Measurements from ENCODE around the gene KLHL25. TPM values are rescaled to one million over a fixed set of nuclear protein-coding genes. Genes with fewer than 3 reads are reported as not detected.

The KLHL25 gene
- total and polyA plus RNA-seq, 2 of the 13 experiments (the other 11 are each of a cell fraction or from before 2014, with no cell fraction given): 3.7 to 8.2 TPM

DNA sequence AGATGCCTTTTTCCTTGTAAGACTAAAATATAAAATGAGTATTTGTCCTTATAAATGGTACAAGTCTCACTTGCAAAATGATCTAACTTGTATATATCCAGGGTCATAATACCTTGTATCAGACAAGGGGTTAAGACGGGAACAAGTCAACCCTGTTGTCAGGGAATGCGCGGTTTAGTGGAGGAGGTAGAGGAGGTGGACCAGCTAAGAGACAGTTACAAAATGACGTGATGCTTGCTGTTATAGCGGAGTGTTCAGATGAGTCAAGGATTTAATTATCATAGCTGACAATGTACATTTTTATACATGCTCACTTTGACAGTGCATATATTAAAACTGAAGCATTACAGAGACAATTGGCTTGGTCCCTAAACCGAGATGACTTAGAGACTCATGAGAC lies 26.8 kb upstream of the KLHL25 start (continued):
- TF ChIP-seq NFKBIZ (CRISPR knock-in tag; IDR thresholded peaks at IDR 0.05) (no peak), ZNF766 (CRISPR knock-in tag; IDR thresholded peaks at IDR 0.05; ENCODE audit: borderline replicate concordance) (no peak), ZNF296 (CRISPR knock-in tag; conservative IDR thresholded peaks at IDR 0.05) (no peak)
- TF ChIP-seq, protein P1, sequence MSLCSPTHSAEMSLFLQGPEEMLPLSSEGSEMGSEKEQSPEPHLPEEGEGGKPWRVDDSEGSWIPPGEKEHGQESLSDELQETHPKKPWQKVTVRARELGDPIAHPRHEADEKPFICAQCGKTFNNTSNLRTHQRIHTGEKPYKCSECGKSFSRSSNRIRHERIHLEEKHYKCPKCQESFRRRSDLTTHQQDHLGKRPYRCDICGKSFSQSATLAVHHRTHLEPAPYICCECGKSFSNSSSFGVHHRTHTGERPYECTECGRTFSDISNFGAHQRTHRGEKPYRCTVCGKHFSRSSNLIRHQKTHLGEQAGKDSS (CRISPR knock-in tag; IDR thresholded peaks at IDR 0.05; ENCODE audit: borderline replicate concordance, low read depth): no peak

DNA sequence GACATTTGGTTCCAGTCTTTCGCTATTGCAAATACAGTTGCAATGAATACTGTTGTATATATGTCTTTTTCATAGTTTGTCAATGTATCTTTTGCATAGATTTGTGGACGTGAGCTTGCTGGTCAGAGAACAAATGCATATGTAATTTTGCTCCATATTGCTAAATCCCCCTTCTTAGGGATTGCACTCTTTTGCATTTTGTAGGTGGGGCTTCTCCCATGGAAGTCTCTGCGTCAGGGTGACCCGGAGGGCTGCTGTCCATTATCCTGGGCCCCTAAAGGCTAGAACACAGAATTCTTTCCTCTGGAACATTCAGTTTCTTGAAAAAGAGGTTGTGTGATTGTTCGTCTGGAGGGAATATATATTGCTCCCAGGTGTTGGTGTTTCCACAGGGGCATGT lies 25.2 kb upstream of the KLHL25 start:
- ChIA-PET POLR2A (no interaction called here), CTCF (ENCODE audit: low intra/inter-chr PET ratio, low total read pairs) (no interaction called here)
- Histone ChIP-seq H3K9ac (ENCODE audit: insufficient read depth, low read depth, low read length) (no peak overlapping the region), H4K20me1 (ENCODE audit: insufficient read depth, low read length) (no peaks in the 10 kb centered on the region), H3K4me3 (replicated peaks in 1 of 3; ENCODE audit: insufficient read depth in 1 of 3, low read depth in 2 of 3, low read length in 3 of 3) (no peak overlapping the region), H3K4me1 (ENCODE audit: insufficient read depth, low read length) (no peaks in the 10 kb centered on the region), H3K27ac (ENCODE audit: extremely low read length, insufficient read depth, low read length) (no peak overlapping the region), H3K4me2 (ENCODE audit: low read depth, low read length) (no peak overlapping the region), H3K27me3 (ENCODE audit: control insufficient read depth in 1 of 2, insufficient read depth in 2 of 2, low read length in 2 of 2) (no peaks in the 10 kb centered on the region; a peak in 1 of 5 replicates), H3K36me3 (replicated peaks in 1 of 2; ENCODE audit: control insufficient read depth in 1 of 2, insufficient read depth in 2 of 2, low read length in 2 of 2) (no peaks in the 10 kb centered on the region), H3K9me3 (ENCODE audit: low read length) (no peaks in the 10 kb centered on the region), H3K79me2 (ENCODE audit: insufficient read depth, low read length) (no peaks in the 10 kb centered on the region), H2AFZ (ENCODE audit: low read length) (no peak overlapping the region)
- TF ChIP-seq MAZ (IDR thresholded peaks at IDR 0.05; ENCODE audit: borderline replicate concordance, low read depth, low read length) (no peak), MAZ (CRISPR knock-in tag; IDR thresholded peaks at IDR 0.05; ENCODE audit: low read depth) (no peak), SMC3 (IDR thresholded peaks at IDR 0.05; ENCODE audit: low read length) (no peak), EP300 (IDR thresholded peaks at IDR 0.05; ENCODE audit: low read depth in 2 of 2, low read length in 2 of 2) (no peak), EP300 (CRISPR knock-in tag; IDR thresholded peaks at IDR 0.05; ENCODE audit: borderline replicate concordance) (no peak), KAT7 (CRISPR knock-in tag; IDR thresholded peaks at IDR 0.05; ENCODE audit: borderline replicate concordance) (no peak)
- in situ Hi-C loops (cut with HindIII; ENCODE audit: extremely low pct_ligation_motif_present, low pct_unique_long_range_greater_than_20kb) (no loop called here), intact Hi-C loops (cut with micrococcal nuclease; ENCODE audit: unreplicated experiment) (no loop called here)
- WGBS (ENCODE audit: low lambda C conversion rate): 52% methylated on average over 5 of the region's 5 CpGs
- ATAC-seq (no peak), DNase-seq (ENCODE audit: low spot score) (no peak), FAIRE-seq (no peak)
- no TSS peak for BruUV-seq (replicated peaks)

Measured in HepG2 (cell line).